Measurements from ENCODE around the gene MFAP2. TPM values are rescaled to one million over a fixed set of nuclear protein-coding genes. Genes with fewer than 3 reads are reported as not detected.

Gene MFAP2
- total RNA-seq, 2 experiments from 2014 or later: not detected

- ChIA-PET CTCF (no interaction called here), POLR2A (interaction anchor here (0.6 kb wide), 1 partner anchor 56 kb away, joined by 3 read pairs; no protein-coding TSS in a partner anchor)
These were observed 29.3 kb upstream of the MFAP2 start for GRCh38 chr1:17009706-17010105.

DNA sequence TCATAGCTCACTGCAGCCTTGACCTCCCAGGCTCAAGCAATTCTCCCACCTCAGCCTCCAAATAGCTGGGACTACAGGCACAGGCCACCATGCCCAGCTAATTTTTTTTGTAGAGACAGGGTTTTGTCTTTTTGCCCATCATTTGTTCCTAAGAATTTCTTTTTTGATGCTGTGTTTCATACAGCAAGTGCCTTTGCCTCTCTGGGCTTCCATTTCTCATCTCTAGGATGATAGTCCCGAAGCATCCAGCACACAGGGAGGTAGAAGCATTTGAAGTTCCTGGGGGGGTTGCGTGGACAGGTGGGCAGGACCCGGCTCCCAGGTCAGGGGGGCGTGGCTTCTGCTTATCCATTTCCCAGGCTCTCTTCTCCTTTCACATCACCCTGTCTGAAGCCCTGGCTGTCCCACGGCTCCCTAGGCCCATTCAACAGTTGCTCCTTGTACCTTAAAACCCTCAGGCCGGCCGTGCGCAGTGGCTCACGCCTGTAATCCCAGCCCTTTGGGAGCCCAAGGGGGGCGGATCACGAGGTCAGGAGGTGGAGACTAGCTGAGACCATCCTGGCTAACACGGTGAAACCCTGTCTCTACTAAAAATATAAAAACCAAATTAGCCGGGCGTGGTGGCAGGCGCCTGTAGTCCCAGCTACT lies 27.9 kb upstream of the MFAP2 start:
- ChIA-PET CTCF (no interaction called here), POLR2A (no interaction called here)

DNA sequence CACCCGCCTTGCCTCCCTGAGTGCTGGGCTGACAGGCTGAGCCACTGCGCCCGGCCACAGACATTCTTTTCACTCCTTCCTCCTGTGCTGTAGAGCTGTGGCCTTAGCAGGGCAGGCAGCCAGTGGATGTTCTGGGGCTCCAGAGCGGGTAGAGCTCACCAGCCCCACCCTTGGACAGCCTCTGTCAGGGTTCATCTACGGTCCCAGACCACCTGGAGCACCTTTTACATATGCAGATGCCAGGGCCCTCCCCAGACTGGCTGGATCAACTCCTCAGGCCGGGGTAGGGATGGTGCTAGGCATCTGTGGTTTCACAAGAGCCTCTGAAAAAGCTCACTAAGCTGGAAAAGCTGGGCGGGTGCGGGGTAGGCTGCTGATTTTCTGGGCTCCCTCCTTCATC lies 26.7 kb upstream of the MFAP2 start:
- ChIA-PET POLR2A (no interaction called here), CTCF (no interaction called here)

GRCh38 chr1:17005365-17005740 lies 24.9 kb upstream of the MFAP2 start:
- CTCF ChIA-PET: no interaction called here
- POLR2A ChIA-PET: no interaction called here

DNA sequence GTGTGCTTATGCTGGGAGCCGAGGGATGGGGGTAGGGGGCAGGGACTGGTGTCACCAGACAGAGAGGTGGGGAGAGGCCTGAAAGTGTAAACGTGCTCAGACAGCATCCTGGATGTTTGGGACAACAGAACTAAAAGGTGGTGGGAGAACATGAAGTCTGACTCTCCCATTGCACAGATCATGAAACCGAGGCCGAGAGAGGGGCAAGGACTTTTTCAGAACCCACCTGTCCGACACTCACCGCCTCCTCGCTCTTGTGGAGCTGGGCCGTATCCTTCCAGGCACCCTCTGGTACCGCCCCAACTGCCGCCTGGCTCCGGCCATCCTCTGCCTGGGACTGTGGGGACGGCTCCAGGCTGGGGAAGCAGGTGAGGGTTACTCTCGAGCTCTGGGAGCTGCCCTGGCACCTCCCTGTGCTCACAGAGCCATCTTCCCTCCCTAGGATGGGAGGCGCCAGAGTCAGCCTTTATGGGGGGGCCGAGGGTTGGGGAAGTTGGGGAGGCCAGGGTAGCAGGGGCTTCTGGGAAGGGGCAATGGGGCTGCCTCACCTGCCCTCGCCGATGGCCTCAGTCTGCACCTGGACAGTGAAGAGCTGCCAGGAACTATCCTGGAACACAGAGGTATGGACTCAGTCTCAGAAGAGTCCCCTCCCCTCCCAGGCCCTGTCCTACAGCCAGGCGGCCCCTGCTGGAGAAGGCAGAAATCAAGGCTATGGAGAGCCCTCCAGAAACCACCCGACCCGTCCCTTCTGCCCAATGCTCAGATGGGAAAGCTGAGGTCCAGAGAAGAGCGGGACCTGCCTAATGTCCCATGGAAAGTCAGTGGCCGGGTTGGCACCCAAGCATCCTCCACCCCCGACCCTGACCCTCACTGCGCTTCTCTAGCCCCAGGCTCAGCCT lies 24.3 kb upstream of the MFAP2 start:
- POLR2A ChIA-PET: no interaction called here
- CTCF ChIA-PET: interaction anchor here (1.0 kb wide), 1 partner anchor 53 kb away, joined by 3 read pairs; no protein-coding TSS in a partner anchor

GRCh38 chr1:17002524-17002902 lies 22.1 kb upstream of the MFAP2 start:
- POLR2A ChIA-PET: no interaction called here
- CTCF ChIA-PET: no interaction called here

GRCh38 chr1:17001760-17002523 lies 21.5 kb upstream of the MFAP2 start:
- CTCF ChIA-PET: no interaction called here

DNA sequence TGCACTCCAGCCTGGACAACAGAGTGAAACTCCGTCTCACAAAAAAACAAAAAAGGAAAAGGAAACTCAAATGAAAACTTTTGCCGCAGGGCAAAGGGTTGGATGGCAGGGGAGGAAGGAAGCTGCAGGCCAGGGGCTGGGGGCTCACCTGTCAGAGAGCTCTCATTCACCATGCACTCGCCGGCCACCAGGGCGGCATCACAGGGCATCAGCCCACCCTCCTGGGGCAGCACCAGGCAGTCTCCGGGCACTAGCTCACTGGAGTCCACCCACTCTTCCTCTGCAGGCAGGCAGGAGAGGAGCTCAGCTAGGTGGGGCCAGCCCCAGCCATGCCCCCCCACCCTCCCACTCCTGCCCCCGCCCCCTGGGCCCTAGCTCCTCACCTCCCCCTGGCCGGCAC lies 19.4 kb upstream of the MFAP2 start:
- ChIA-PET CTCF (no interaction called here), POLR2A (no interaction called here)

More at GRCh38 chr1:17001760-17002523, 21.5 kb upstream of the MFAP2 start:
- POLR2A ChIA-PET: interaction anchor here (0.6 to 0.8 kb wide), 2 partner anchors 10 to 74 kb away, joined by 3 to 4 read pairs; no protein-coding TSS in a partner anchor

DNA sequence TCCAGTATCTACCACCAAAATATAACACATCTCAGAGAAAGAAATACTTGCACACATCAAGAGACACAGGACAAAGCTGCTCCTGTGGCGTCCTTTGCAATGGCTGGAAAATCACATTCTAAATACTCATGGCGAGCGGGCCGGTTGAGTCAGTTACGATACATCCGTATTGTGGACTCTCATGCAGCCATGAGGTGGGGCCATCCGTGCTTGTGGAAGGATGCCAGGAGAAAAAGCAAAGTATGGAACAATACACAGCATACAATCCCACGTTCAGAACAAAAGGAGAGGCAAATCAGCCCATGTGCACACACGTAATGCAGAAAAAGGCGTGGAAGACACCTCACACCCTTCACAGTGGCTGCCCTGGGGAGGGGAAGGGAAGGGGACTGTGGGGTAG lies 18.2 kb upstream of the MFAP2 start:
- ChIA-PET CTCF (interaction anchor here (0.6 kb wide), 1 partner anchor 33 kb away, joined by 4 read pairs; no protein-coding TSS in a partner anchor), POLR2A (no interaction called here)

GRCh38 chr1:16996845-16997244 lies 16.4 kb upstream of the MFAP2 start:
- ChIA-PET POLR2A (no interaction called here), CTCF (interaction anchor here (0.6 kb wide), 1 partner anchor 40 kb away, joined by 4 read pairs; no protein-coding TSS in a partner anchor)

GRCh38 chr1:16993521-16994038 lies 13.2 kb upstream of the MFAP2 start:
- ChIA-PET CTCF (no interaction called here), POLR2A (no interaction called here)

GRCh38 chr1:16992675-16993074 lies 12.3 kb upstream of the MFAP2 start:
- CTCF ChIA-PET: interaction anchor here (0.5 kb wide), 1 partner anchor 29 kb away, joined by 5 read pairs; no protein-coding TSS in a partner anchor
- POLR2A ChIA-PET: interaction anchor here (0.7 kb wide), 1 partner anchor 8 kb away, joined by 4 read pairs; no protein-coding TSS in a partner anchor

GRCh38 chr1:16992102-16992501 lies 11.7 kb upstream of the MFAP2 start:
- ChIA-PET CTCF (no interaction called here), POLR2A (interaction anchor here (0.7 kb wide), 1 partner anchor 9 kb away, joined by 4 read pairs; no protein-coding TSS in a partner anchor)

DNA sequence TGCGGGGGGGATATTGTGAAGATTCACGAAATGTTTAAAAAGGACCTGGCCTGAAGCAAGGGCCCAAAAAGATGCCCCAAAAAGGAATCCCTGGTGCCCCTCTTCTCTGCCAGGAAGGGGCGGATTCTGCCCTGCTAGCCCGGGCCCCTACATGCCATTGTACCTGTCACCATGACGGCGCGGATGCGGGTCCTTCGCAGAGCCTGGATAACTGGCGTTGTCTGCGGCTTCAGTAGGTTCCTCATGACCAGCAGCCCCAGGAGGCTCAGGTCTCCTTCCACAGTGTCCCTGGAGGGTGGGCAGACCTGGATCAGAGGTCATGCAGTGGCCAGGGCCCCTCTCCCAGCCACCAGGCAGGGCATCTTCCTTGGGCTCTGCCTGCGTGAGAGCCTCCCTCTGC lies 11.2 kb upstream of the MFAP2 start:
- CTCF ChIA-PET: no interaction called here
- POLR2A ChIA-PET: no interaction called here

DNA sequence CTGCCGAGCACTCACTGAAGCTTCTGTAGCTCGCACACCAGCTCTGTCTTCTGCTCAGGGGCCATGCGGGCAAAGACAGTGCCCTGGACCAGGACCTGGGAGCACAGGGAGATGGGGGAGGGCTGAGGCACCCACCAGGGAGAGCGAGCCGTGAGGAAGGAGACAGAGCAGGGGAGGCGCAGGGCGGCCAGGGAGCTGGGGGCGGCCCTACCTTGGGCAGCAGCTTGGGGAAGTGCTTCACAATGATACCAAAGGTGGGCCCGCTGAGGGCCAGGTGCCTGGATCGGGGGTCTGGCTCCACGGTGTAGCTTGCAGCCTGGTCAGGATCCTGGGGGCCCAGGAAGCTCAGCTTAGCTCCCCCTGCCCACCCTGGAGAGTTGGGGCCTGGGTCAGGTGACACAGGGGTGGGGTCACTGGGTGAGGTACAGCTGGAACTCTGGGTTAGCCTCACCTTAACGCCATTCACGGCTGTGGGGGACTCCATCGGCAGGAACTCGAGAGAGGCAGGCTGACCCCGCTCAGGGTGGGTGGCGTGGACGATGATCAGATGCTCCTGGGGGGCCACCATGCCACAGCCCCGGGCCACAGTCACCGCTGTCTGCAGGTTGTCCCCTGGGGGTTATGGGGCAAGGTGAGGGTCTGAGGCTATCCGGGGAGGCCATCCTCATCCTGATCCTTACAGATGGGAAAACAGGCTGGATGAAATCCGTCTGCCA lies 9.4 kb upstream of the MFAP2 start:
- POLR2A ChIA-PET: no interaction called here
- CTCF ChIA-PET: no interaction called here

- ChIA-PET POLR2A (no interaction called here), CTCF (no interaction called here)
These were observed 7.8 kb upstream of the MFAP2 start for GRCh38 chr1:16988210-16988609.

DNA sequence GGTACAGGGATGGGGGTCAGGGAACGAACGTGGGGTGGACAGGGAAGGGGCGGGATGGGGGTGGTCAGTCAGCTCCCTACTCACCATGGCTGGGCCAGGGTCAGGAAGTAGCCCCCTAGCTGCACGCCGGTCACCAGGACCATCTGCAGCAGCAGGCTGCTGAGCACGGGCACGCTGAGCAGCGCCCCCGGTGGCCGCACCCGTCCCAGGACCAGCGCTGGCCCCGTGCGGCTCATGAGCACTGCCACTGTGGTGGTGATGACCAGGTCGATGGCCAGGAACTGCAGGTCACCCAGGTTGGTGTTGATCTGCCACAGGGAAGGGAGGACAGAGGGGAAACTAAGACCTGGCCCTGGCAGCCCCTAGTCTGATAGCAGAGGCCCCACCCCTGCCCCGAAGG lies 6.5 kb upstream of the MFAP2 start:
- POLR2A ChIA-PET: no interaction called here
- CTCF ChIA-PET: no interaction called here

DNA sequence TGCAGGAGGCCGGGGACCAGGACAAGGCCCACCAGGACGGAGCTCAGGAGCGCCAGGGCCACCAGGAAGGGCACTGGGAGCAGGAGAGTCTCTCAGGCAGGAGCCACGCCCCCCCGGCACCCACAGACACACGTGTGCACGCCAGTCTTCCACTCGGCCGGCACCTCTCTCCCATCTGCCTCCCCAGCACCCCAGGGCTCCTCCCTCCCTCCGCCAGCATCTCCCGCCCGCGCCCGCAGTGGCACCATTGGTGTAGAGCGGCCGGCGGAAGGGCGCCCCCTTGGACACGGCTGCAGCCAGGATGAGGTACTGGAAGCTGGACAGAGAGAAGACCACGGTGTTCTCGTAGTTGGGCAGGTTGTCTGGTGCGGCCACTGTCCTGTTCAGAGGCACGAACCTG lies 6.1 kb upstream of the MFAP2 start:
- POLR2A ChIA-PET: no interaction called here
- CTCF ChIA-PET: interaction anchor here (1.1 kb wide), 1 partner anchor 23 kb away, joined by 3 read pairs; no protein-coding TSS in a partner anchor

DNA sequence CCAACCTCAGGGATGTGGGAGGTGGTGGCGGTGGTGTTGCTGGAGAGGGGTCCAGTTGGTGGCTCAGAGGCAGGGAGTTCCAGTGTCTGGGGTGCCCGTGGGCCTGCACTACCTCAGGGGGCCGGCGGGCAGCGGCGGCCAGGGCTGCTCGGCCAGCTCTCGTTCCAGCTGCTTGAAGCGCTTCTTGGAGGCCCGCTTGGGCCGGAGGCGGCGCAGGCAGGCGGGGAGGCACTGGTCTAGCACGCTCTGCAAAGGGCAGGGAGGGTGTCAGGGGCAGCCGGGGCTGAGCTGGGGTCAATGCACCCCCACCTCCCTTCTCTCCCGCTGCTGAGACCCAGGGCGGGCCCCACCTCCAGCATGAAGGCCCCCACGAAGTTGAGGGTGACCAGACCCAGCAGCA lies 5.7 kb upstream of the MFAP2 start:
- ChIA-PET POLR2A (no interaction called here), CTCF (interaction anchor here (0.5 to 1.1 kb wide), 2 partner anchors 23 to 270 kb away, joined by 3 read pairs; no protein-coding TSS in a partner anchor)
